Measurements from ENCODE around the gene SPRYD4. TPM values are rescaled to one million over a fixed set of nuclear protein-coding genes. Genes with fewer than 3 reads are reported as not detected.
A peak's percentile ranks its signal among the peaks of the same experiment; 100 is the strongest.
"Not testable (repeated sequence)": the region's sequence is repeated elsewhere in the genome, so short reads cannot be mapped to it uniquely, and the experiment has no call there.

The SPRYD4 gene
- total RNA-seq, 4 donors from 2014 or later, result 1.3 to 2.3 (median 2.1) TPM

DNA sequence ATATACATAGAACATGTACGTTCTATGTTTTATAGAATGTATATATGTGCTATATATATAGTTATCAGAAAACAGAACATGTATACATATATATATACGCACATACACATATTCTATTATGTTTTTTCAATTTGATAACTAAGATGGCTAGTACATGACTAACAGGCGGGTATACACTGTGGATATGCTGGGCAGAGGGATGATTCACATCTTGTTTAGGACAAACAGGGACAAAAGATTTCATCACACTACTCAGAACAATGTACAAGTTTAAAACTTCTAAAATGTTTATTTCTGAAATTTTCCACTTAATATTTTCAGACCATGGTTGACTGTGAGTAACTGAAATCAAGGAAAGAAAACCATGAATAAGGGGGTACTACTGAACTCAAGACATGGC is 36.5 kb upstream of the SPRYD4 start:
- 96 to 99% methylated on average over 3 of the region's 3 CpGs for WGBS, 2 donors
- no peak overlapping the region for H3K4me3 ChIP-seq (ENCODE audit: low read depth, poor library complexity, severe bottlenecking)
- intact Hi-C loops (cut with DNase I; ENCODE audit: low total_unique reads), result no loop called here
- DNase-seq (ENCODE audit: low spot score in 2 of 2), result no peak
- TF ChIP-seq CTCF (IDR thresholded peaks at IDR 0.05) (no peak), POLR2A (IDR thresholded peaks at IDR 0.05) (no peak)

- TF ChIP-seq POLR2A (IDR thresholded peaks at IDR 0.05) (no peak), CTCF (IDR thresholded peaks at IDR 0.05) (no peak)
- no peak overlapping the region for H3K4me3 ChIP-seq (ENCODE audit: low read depth, poor library complexity, severe bottlenecking)
- intact Hi-C loops (cut with DNase I; ENCODE audit: low total_unique reads), result no loop called here
- WGBS, 2 donors, result 93 to 97% methylated on average over 6 of the region's 6 CpGs
- DNase-seq (ENCODE audit: low spot score in 2 of 2), result no peak
These were observed 33.5 kb upstream of the SPRYD4 start for GRCh38 chr12:56434828-56435227.

- WGBS, 2 donors, result 85 to 90% methylated on average over 11 of the region's 11 CpGs
- TF ChIP-seq POLR2A (IDR thresholded peaks at IDR 0.05), result no peak
- no peak for TF ChIP-seq CTCF (IDR thresholded peaks at IDR 0.05)
- DNase-seq (ENCODE audit: low spot score in 2 of 2), result no peak
- no peak overlapping the region for H3K4me3 ChIP-seq (ENCODE audit: low read depth, poor library complexity, severe bottlenecking)
- intact Hi-C loops (cut with DNase I; ENCODE audit: low total_unique reads), result no loop called here
These were observed 30.8 kb upstream of the SPRYD4 start for GRCh38 chr12:56437430-56438176.

DNA sequence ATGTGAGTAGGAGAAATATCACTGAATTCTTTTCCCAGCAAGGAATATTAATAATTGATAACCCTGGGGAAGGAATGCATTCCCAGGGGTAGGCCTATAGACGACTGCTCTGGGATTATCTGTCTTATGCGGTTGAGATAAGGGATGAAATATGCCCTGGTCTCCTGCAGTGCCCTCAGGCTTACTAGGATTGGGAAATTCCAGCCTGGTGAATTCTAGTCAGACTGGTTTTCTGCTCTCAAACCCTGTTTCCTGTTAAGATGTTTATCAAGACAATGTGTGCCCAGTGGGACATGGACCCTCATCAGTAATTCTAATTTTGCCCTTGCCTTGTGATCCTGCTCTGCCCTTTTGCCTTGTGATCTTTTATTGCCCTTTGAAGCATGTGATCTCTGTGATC is 25.2 kb upstream of the SPRYD4 start:
- intact Hi-C loops (cut with DNase I; ENCODE audit: low total_unique reads); H3K4me3 ChIP-seq (ENCODE audit: low read depth, poor library complexity, severe bottlenecking); DNase-seq (ENCODE audit: low spot score in 2 of 2): not testable (repeated sequence)
- 44 to 64% methylated on average over 2 of the region's 2 CpGs for WGBS, 2 donors

DNA sequence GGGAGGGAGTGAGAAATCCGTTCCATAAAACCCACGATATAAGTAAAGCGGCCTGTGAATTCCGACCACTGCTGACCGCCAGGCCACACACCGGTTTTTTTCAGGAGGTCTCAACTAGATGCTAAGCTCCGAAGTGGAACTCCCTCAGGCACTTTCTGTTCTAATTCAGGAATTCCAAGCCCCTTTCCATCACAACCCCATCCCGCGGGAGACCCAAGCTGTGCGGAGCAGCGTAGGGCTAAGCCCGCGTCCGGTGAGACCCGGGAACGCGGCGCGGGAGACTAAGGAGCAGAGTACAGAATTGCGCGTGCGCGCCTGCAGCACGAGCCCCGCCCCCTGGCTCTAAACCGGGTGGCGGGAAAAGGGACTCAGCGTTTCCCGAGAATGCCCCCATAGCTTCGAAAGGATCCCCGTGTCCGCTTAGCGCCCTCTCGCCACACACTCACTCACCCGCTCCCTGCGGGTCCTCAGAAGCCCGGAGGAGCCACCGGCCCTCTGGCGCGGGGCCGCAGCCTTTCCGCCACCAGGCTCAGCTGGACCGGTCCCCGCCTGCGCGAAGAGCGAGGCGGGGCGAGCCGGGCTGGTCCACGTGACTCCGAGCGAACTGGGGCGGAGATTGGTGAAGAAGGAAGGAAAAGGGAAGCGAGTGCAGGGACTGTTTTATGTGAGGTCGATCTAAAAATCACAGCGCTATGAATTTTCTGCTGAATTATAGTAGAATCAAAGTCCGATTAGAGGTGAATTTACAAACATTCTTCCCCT is 19.3 kb upstream of the SPRYD4 start, which contains the start of gene TIMELESS:
TSS of gene TIMELESS (minus strand) at position 567 of the 762 bp plus-strand sequence. CDS start 15,256 bp downstream, outside the sequence.
- intact Hi-C loops (cut with DNase I; ENCODE audit: low total_unique reads), result no loop called here
- DNase-seq (ENCODE audit: low spot score in 2 of 2), result peak; percentile 87 to 97
- H3K4me3 ChIP-seq (ENCODE audit: low read depth, poor library complexity, severe bottlenecking), result peak within 1 kb of the TSS; percentile 38
- no peak for TF ChIP-seq POLR2A (IDR thresholded peaks at IDR 0.05)
- no peak for TF ChIP-seq CTCF (IDR thresholded peaks at IDR 0.05)
- WGBS, 2 donors, result 0% methylated on average over 53 to 58 of the region's 58 CpGs

- intact Hi-C loops (cut with DNase I; ENCODE audit: low total_unique reads), result no loop called here
- TF ChIP-seq POLR2A (IDR thresholded peaks at IDR 0.05) (no peak), CTCF (IDR thresholded peaks at IDR 0.05) (no peak)
These were observed 18.8 kb upstream of the SPRYD4 start for GRCh38 chr12:56449622-56449984.

More at GRCh38 chr12:56449622-56449984, 18.8 kb upstream of the SPRYD4 start:
- no peak for DNase-seq (ENCODE audit: low spot score in 2 of 2)
- 31 to 34% methylated on average over 5 of the region's 5 CpGs for WGBS, 2 donors
- H3K4me3 ChIP-seq (ENCODE audit: low read depth, poor library complexity, severe bottlenecking), result no peak overlapping the region
